HEK293 (cell line): ENCODE results near the gene MYOD1.

Experiments
- CTCF ChIA-PET: fragments of 350-600 bp; formaldehyde crosslinking; extraction: SDS; loops from one replicate; lab custom pipeline; 2021; ENCODE audit warnings: antibody characterized with exemption; lab: Yijun Ruan, JAX
- POLR2A ChIA-PET: fragments of 300-600 bp; formaldehyde crosslinking; extraction: SDS; loops from one replicate; lab custom pipeline; 2020; ENCODE audit warnings: antibody characterized with exemption, inconsistent platforms; lab: Yijun Ruan, JAX
- H3K27ac ChIP-seq: fragments of 200-500 bp; sonication (Bioruptor generic); 2 replicates; pipeline ENCODE4 v1.5.1; 2014; ENCODE audit warnings: low read depth, low read length, control low read depth, inconsistent platforms; ENCODE audit errors: extremely low read depth
- H3K36me3 ChIP-seq, 2 experiments: fragments of 200-500 bp in 1 of 2; sonication (Bioruptor generic) in 1 of 2; 1 replicate in 1 of 2; 2 replicates in 1 of 2; pipeline ENCODE4 v1.5.1; 2014 to 2017; ENCODE audit warnings: inconsistent platforms in 2 of 2, low read length in 2 of 2; ENCODE audit not compliant: control insufficient read depth in 2 of 2, insufficient read depth in 1 of 2
- H3K4me1 ChIP-seq: fragments of 200-500 bp; sonication (Bioruptor generic); 2 replicates; pipeline ENCODE4 v1.5.1; 2014; ENCODE audit warnings: mild to moderate bottlenecking, low read length, inconsistent platforms; ENCODE audit not compliant: control insufficient read depth, insufficient read depth
- H3K4me3 ChIP-seq: 2 replicates; pipeline ENCODE4 v1.5.1; 2011; ENCODE audit warnings: low read depth, mild to moderate bottlenecking, control low read depth, low read length, moderate library complexity
- H3K9me3 ChIP-seq: fragments of 200-500 bp; sonication (Bioruptor generic); 2 replicates; pipeline ENCODE4 v1.5.1; 2014; ENCODE audit warnings: low read depth, low read length, inconsistent platforms; ENCODE audit not compliant: control insufficient read depth, insufficient read depth
- BCL11B ChIP-seq: fragments of 450-650 bp; formaldehyde crosslinking; IDR thresholded peaks from 2 replicates; pipeline ENCODE4 v1.5.1; 2016; ENCODE audit warnings: low read depth, missing biosample characterization, missing genetic modification characterization
- GFI1B ChIP-seq: fragments of 450-650 bp; formaldehyde crosslinking; IDR thresholded peaks from 2 replicates; pipeline ENCODE4 v1.5.1; 2016; ENCODE audit warnings: missing biosample characterization, missing genetic modification characterization
- GLIS2 ChIP-seq: fragments of 450-650 bp; formaldehyde crosslinking; IDR thresholded peaks from 2 replicates; pipeline ENCODE4 v1.5.1; 2016; ENCODE audit warnings: missing biosample characterization, missing genetic modification characterization
- IKZF3 ChIP-seq: fragments of 450-650 bp; IDR thresholded peaks from 2 replicates; pipeline ENCODE4 v1.5.0; 2018; ENCODE audit warnings: missing biosample characterization, mild to moderate bottlenecking, missing genetic modification characterization, moderate library complexity
- KLF7 ChIP-seq: fragments of 450-650 bp; formaldehyde crosslinking; IDR thresholded peaks from 2 replicates; pipeline ENCODE4 v1.5.1; 2016; ENCODE audit warnings: missing biosample characterization, missing genetic modification characterization, borderline replicate concordance
- SP2 ChIP-seq: fragments of 450-650 bp; formaldehyde crosslinking; IDR thresholded peaks from 2 replicates; pipeline ENCODE4 v1.5.1; 2016; ENCODE audit warnings: missing biosample characterization, missing genetic modification characterization
- TRIM28 ChIP-seq: IDR thresholded peaks from 2 replicates; pipeline ENCODE4 v1.6.1; 2011; ENCODE audit warnings: low read length, control low read depth, borderline replicate concordance
- ZBTB44 ChIP-seq: fragments of 450-650 bp; IDR thresholded peaks from 2 replicates; pipeline ENCODE4 v1.5.1; 2018; ENCODE audit warnings: missing biosample characterization, mild to moderate bottlenecking, missing genetic modification characterization
- ZNF132 ChIP-seq: fragments of 450-650 bp; formaldehyde crosslinking; IDR thresholded peaks from 2 replicates; pipeline ENCODE4 v1.5.1; 2017; ENCODE audit warnings: missing biosample characterization, missing genetic modification characterization, borderline replicate concordance
- ZNF133 ChIP-seq: fragments of 450-650 bp; formaldehyde crosslinking; IDR thresholded peaks from 2 replicates; pipeline ENCODE4 v1.5.1; 2016; ENCODE audit warnings: missing biosample characterization, missing genetic modification characterization
- ZNF26 ChIP-seq: fragments of 450-650 bp; formaldehyde crosslinking; IDR thresholded peaks from 2 replicates; pipeline ENCODE4 v1.5.1; 2016; ENCODE audit warnings: missing biosample characterization, missing genetic modification characterization
- ZNF394 ChIP-seq: fragments of 450-650 bp; formaldehyde crosslinking; IDR thresholded peaks from 2 replicates; pipeline ENCODE4 v1.5.1; 2016; ENCODE audit warnings: missing biosample characterization, missing genetic modification characterization, mild to moderate bottlenecking, moderate library complexity, borderline replicate concordance
- ZNF513 ChIP-seq: fragments of 450-650 bp; IDR thresholded peaks from 2 replicates; pipeline ENCODE4 v1.5.1; 2018; ENCODE audit warnings: missing biosample characterization, missing genetic modification characterization
- ZNF514 ChIP-seq: fragments of 450-650 bp; formaldehyde crosslinking; IDR thresholded peaks from 2 replicates; pipeline ENCODE4 v1.5.1; 2016; ENCODE audit warnings: missing biosample characterization, missing genetic modification characterization
- ZNF521 ChIP-seq: fragments of 450-650 bp; formaldehyde crosslinking; IDR thresholded peaks from 2 replicates; pipeline ENCODE4 v1.5.1; 2017; ENCODE audit warnings: missing biosample characterization, mild to moderate bottlenecking, missing genetic modification characterization
- ZNF544 ChIP-seq: fragments of 450-650 bp; formaldehyde crosslinking; IDR thresholded peaks from 2 replicates; pipeline ENCODE4 v1.5.0; 2017; ENCODE audit warnings: missing biosample characterization, missing genetic modification characterization
- ZNF555 ChIP-seq: fragments of 450-650 bp; formaldehyde crosslinking; conservative IDR thresholded peaks from 2 replicates; pipeline ENCODE4 v1.5.1; 2017; ENCODE audit warnings: missing biosample characterization, mild to moderate bottlenecking, missing genetic modification characterization, inconsistent platforms
- ZNF626 ChIP-seq: fragments of 450-650 bp; sonication (Bioruptor Pico); formaldehyde crosslinking; IDR thresholded peaks from 2 replicates; pipeline ENCODE4 v1.5.1; 2018; ENCODE audit warnings: missing biosample characterization, missing genetic modification characterization, inconsistent platforms
- ZNF658 ChIP-seq: fragments of 450-650 bp; formaldehyde crosslinking; IDR thresholded peaks from 2 replicates; pipeline ENCODE4; 2016; ENCODE audit warnings: missing biosample characterization, missing genetic modification characterization
- ZNF670 ChIP-seq: fragments of 450-650 bp; formaldehyde crosslinking; IDR thresholded peaks from 2 replicates; pipeline ENCODE4 v1.5.1; 2016; ENCODE audit warnings: missing biosample characterization, missing genetic modification characterization, low read depth
- ZNF701 ChIP-seq: fragments of 450-650 bp; formaldehyde crosslinking; IDR thresholded peaks from 2 replicates; pipeline ENCODE4 v1.5.1; 2016; ENCODE audit warnings: missing biosample characterization, missing genetic modification characterization
- ZXDB ChIP-seq: fragments of 450-650 bp; formaldehyde crosslinking; IDR thresholded peaks from 2 replicates; pipeline ENCODE4 v1.5.1; 2016; ENCODE audit warnings: missing biosample characterization, missing genetic modification characterization
- TF ChIP-seq, protein P1 (sequence below): fragments of 450-650 bp; formaldehyde crosslinking; IDR thresholded peaks from 2 replicates; pipeline ENCODE4 v1.5.1; 2016; ENCODE audit warnings: missing biosample characterization, missing genetic modification characterization, low read depth

Gene MYOD1

DNA sequence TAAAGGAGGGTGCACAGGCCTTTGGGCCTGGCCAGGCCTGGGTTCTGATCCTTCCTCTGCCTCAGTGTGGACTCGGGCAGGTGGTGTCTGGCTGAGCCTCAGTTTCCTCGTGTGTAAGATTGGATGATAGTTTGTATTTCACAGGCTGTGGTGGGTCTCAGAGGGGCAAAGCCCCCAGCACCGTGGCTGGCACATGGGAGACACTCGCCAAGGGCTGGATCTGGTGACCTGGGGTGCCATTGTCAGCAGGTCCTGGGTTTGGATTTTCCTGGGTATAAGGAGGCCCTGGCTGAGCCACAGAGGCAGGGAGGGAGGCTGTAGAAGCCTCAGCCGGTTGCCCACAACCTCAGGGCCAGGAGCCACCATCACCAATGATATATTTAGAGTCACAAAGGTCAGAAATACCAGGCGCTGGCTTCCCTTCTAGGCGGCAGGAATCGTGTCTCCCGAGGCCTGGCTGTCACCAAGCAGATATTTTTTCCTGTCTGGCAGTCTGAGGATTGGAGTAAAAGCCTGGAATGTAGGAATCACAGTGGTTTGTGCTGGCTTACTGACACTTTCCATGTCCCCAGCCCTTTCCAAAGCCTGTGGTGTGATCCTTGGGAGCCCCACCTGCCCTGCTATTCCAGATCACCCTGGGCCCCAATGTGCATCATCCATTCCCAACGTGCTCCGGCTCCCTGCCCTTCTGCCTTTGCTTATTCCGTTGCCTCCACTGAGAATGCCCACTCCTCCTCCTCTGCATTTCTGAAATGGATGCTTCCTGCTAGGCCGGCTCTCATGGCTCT, 30.8 kb downstream of the MYOD1 start:
- Histone ChIP-seq H3K9me3 (no peaks in the 10 kb centered on the region), H3K4me1 (no peaks in the 10 kb centered on the region), H3K36me3 (no peaks in the 10 kb centered on the region), H3K4me3 (no peak overlapping the region), H3K27ac (no peak overlapping the region)
- no peak for TF ChIP-seq ZNF394 (tag by site-specific recombination)
- no peak for TF ChIP-seq IKZF3 (tag by site-specific recombination)
- TF ChIP-seq ZNF514, result no peak
- TF ChIP-seq GFI1B (tag by site-specific recombination), result no peak
- TF ChIP-seq ZNF544 (tag by site-specific recombination), result no peak
- no peak for TF ChIP-seq ZNF701 (tag by site-specific recombination)
- TF ChIP-seq ZNF521 (tag by site-specific recombination), result no peak
- no peak for TF ChIP-seq BCL11B (tag by site-specific recombination)
- TF ChIP-seq ZNF626 (tag by site-specific recombination), result no peak
- TF ChIP-seq ZXDB (tag by site-specific recombination), result no peak
- no peak for TF ChIP-seq TRIM28
- no peak for TF ChIP-seq ZNF26
- no peak for TF ChIP-seq ZNF513
- TF ChIP-seq GLIS2 (tag by site-specific recombination), result no peak
- no peak for TF ChIP-seq SP2 (tag by site-specific recombination)
- no peak for TF ChIP-seq ZNF555 (tag by site-specific recombination)
- ChIA-PET CTCF (interaction anchor here (4.6 kb wide), 1 partner anchor 19 kb away, joined by 28 read pairs; no protein-coding TSS in a partner anchor), POLR2A (no interaction called here)

GRCh38 chr11:17750801-17751165, 31.4 kb downstream of the MYOD1 start:
- CTCF ChIA-PET, result interaction anchor here (2.0 kb wide), 1 partner anchor 19 kb away, joined by 4 read pairs; no protein-coding TSS in a partner anchor
- H3K9me3 ChIP-seq, result no peaks in the 10 kb centered on the region
- H3K27ac ChIP-seq, result no peak overlapping the region

More at GRCh38 chr11:17750801-17751165, 31.4 kb downstream of the MYOD1 start:
- no peak for TF ChIP-seq ZNF658
- no peak for TF ChIP-seq ZNF670 (tag by site-specific recombination)
- TF ChIP-seq ZNF133, result no peak
- no peak for TF ChIP-seq KLF7
- TF ChIP-seq, protein P1, sequence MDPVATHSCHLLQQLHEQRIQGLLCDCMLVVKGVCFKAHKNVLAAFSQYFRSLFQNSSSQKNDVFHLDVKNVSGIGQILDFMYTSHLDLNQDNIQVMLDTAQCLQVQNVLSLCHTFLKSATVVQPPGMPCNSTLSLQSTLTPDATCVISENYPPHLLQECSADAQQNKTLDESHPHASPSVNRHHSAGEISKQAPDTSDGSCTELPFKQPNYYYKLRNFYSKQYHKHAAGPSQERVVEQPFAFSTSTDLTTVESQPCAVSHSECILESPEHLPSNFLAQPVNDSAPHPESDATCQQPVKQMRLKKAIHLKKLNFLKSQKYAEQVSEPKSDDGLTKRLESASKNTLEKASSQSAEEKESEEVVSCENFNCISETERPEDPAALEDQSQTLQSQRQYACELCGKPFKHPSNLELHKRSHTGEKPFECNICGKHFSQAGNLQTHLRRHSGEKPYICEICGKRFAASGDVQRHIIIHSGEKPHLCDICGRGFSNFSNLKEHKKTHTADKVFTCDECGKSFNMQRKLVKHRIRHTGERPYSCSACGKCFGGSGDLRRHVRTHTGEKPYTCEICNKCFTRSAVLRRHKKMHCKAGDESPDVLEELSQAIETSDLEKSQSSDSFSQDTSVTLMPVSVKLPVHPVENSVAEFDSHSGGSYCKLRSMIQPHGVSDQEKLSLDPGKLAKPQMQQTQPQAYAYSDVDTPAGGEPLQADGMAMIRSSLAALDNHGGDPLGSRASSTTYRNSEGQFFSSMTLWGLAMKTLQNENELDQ (tag by site-specific recombination), result no peak
- no peak for TF ChIP-seq ZNF132 (tag by site-specific recombination)
- no peak for TF ChIP-seq ZBTB44
- Histone ChIP-seq H3K36me3 (no peaks in the 10 kb centered on the region), H3K4me1 (no peaks in the 10 kb centered on the region), H3K4me3 (no peak overlapping the region)
- POLR2A ChIA-PET, result no interaction called here
